HepG2 (cell line): ENCODE results near the gene SASH3. TPM values are rescaled to one million over a fixed set of nuclear protein-coding genes. Genes with fewer than 3 reads are reported as not detected.
A peak's percentile ranks its signal among the peaks of the same experiment; 100 is the strongest.

Source experiments
- ATAC-seq: fragments of 200-7000 bp; cut with Tn5 transposase; 3 replicates; pipeline ENCODE4 v1.9.1; 2020; ENCODE audit warnings: mild to moderate bottlenecking, moderate library complexity
- BruUV-seq: library from RNA; stranded (reverse); fragments of 400-500 nt; replicated peaks from 2 replicates; lab custom pipeline; 2021; lab: Mats Ljungman, UMichigan
- CTCF ChIA-PET: fragments of 300-600 bp; formaldehyde crosslinking; extraction: SDS; loops from one replicate; lab custom pipeline; 2021; ENCODE audit warnings: low total read pairs, inconsistent platforms, low intra/inter-chr PET ratio; lab: Yijun Ruan, JAX
- POLR2A ChIA-PET: fragments of 350-600 bp; sonication (Branson Sonifier 250); formaldehyde crosslinking; loops from one replicate; lab custom pipeline; 2020; ENCODE audit warnings: antibody characterized with exemption, inconsistent platforms; lab: Yijun Ruan, JAX
- DNase-seq: peaks from one replicate; pipeline ENCODE4 v3.0.0-alpha.2; 2015; ENCODE audit warnings: low spot score
- FAIRE-seq: peaks from 3 replicates; lab custom pipeline; 2011; peaks lifted over from hg19 to GRCh38; lab: Jason Lieb, UNC
- H2AFZ ChIP-seq: one replicate; pipeline ENCODE4 v1.6.1; 2011; ENCODE audit warnings: low read length, inconsistent platforms
- H3K27ac ChIP-seq: fragments of 300-600 bp; 3 replicates; pipeline ENCODE4 v1.8.0; 2011; ENCODE audit warnings: mixed run types, mild to moderate bottlenecking, mixed read lengths, low read length, inconsistent platforms; ENCODE audit not compliant: insufficient read depth; ENCODE audit errors: extremely low read length
- H3K27me3 ChIP-seq, 2 experiments: fragments of 200-600 bp in 1 of 2; 2 replicates in 1 of 2; 3 replicates in 1 of 2; pipeline versions ENCODE4 v1.6.0 to v1.8.0; 2011; ENCODE audit warnings: low read length in 2 of 2, mild to moderate bottlenecking in 2 of 2, moderate library complexity in 2 of 2, inconsistent platforms in 1 of 2; ENCODE audit not compliant: insufficient read depth in 2 of 2, control insufficient read depth in 1 of 2
- H3K36me3 ChIP-seq, 2 experiments: fragments of 200-600 bp in 1 of 2; replicated peaks in 1 of 2; 2 replicates in 1 of 2; 3 replicates in 1 of 2; pipeline versions ENCODE4 v1.5.1 to v1.8.0; 2011; ENCODE audit warnings: low read length in 2 of 2, inconsistent platforms in 1 of 2; ENCODE audit not compliant: insufficient read depth in 2 of 2, control insufficient read depth in 1 of 2
- H3K4me1 ChIP-seq: 2 replicates; pipeline ENCODE4 v1.5.1; 2012; ENCODE audit warnings: low read length, inconsistent platforms; ENCODE audit not compliant: insufficient read depth
- H3K4me2 ChIP-seq: 2 replicates; pipeline ENCODE4 v1.6.0; 2011; ENCODE audit warnings: low read depth, low read length, inconsistent platforms
- H3K4me3 ChIP-seq, 3 experiments: fragments of 200-600 bp in 1 of 3; sonication (generic), shearing (Covaris generic) in 1 of 3; replicated peaks in 1 of 3; 2 replicates each; pipeline ENCODE4 v1.5.1; 2011 to 2016; ENCODE audit warnings: low read length in 3 of 3, inconsistent platforms in 2 of 3, low read depth in 2 of 3, mild to moderate bottlenecking in 2 of 3, control low read depth in 1 of 3, mixed read lengths in 1 of 3; ENCODE audit not compliant: insufficient read depth in 1 of 3
- H3K79me2 ChIP-seq: one replicate; pipeline ENCODE4 v1.6.1; 2011; ENCODE audit warnings: low read length, inconsistent platforms; ENCODE audit not compliant: insufficient read depth
- H3K9ac ChIP-seq: 2 replicates; pipeline ENCODE4 v1.6.0; 2011; ENCODE audit warnings: mild to moderate bottlenecking, low read depth, low read length, inconsistent platforms; ENCODE audit not compliant: insufficient read depth
- H3K9me3 ChIP-seq: 2 replicates; pipeline ENCODE4 v1.5.1; 2012; ENCODE audit warnings: mild to moderate bottlenecking, low read length
- H4K20me1 ChIP-seq: 2 replicates; pipeline ENCODE4 v1.6.0; 2011; ENCODE audit warnings: inconsistent platforms, mild to moderate bottlenecking, low read length, moderate library complexity; ENCODE audit not compliant: insufficient read depth
- CEBPG ChIP-seq: IDR thresholded peaks from 2 replicates; pipeline ENCODE4 v1.6.1; 2016
- MIXL1 ChIP-seq: IDR thresholded peaks from 2 replicates; pipeline ENCODE4 v1.6.1; 2016
- POLR2A ChIP-seq, 2 experiments: IDR thresholded peaks; 2 replicates each; pipeline ENCODE4 v1.6.1; 2011; ENCODE audit warnings: low read depth in 2 of 2, low read length in 2 of 2, mild to moderate bottlenecking in 1 of 2, moderate library complexity in 1 of 2; ENCODE audit not compliant: insufficient read depth in 1 of 2
- ZNF331 ChIP-seq: sonication (generic); formaldehyde crosslinking; IDR thresholded peaks from 2 replicates; pipeline ENCODE4 v1.4.0; 2020; ENCODE audit warnings: missing genetic modification reagents
- WGBS: methylation state at CpG from one replicate; pipeline ENCODE4 v1.1.6; 2017; ENCODE audit warnings: low lambda C conversion rate; 5-methylcytosine and 5-hydroxymethylcytosine counted together
- in situ Hi-C: cut with HindIII; loops from 2 replicates; pipeline ENCODE4 v1.10.0; 2017; ENCODE audit warnings: low pct_unique_long_range_greater_than_20kb; ENCODE audit not compliant: extremely low pct_ligation_motif_present
- intact Hi-C: fragments of 100-400 bp; cut with micrococcal nuclease; formaldehyde crosslinking; loops from one replicate; pipeline ENCODE4 v1.10.0; 2022; ENCODE audit not compliant: unreplicated experiment
- polyA plus RNA-seq, 8 experiments: library from polyadenylated mRNA; depleted of rRNA in 3 of 8; stranded (reverse) in 7 of 8; unstranded in 1 of 8; fragments of >200 nt; fragmentation: Illumina TruSeq in 4 of 8; extraction: Trizol in 4 of 8; gene quantifications; 2 replicates each; pipeline versions ENCODE4 v1.2.1 to v1.2.3, GENCODE V29; 2011 to 2016; ENCODE audit warnings: low read depth in 4 of 8, missing spikeins in 1 of 8, mixed read lengths in 1 of 8; ENCODE audit not compliant: insufficient read depth in 1 of 8
- total RNA-seq, 5 experiments: library from RNA; depleted of rRNA; stranded (reverse); fragments of >200 nt; fragmentation: Illumina TruSeq; extraction: Trizol; gene quantifications; 2 replicates each; pipeline ENCODE4 v1.2.3, GENCODE V29; 2016; ENCODE audit warnings: low read depth in 1 of 5
- TF ChIP-seq, protein P1 (sequence below): sonication (generic); formaldehyde crosslinking; IDR thresholded peaks from 2 replicates; pipeline ENCODE4 v1.9.0; 2021; ENCODE audit warnings: missing genetic modification reagents, borderline replicate concordance
- TF ChIP-seq, protein P2 (sequence below): sonication (generic); formaldehyde crosslinking; IDR thresholded peaks from 2 replicates; pipeline ENCODE4 v1.4.0; 2020; ENCODE audit warnings: mild to moderate bottlenecking, missing genetic modification reagents
- TF ChIP-seq, protein P3 (sequence below): sonication (generic); formaldehyde crosslinking; IDR thresholded peaks from 2 replicates; pipeline ENCODE4 v1.9.0; 2021; ENCODE audit warnings: missing genetic modification reagents, mild to moderate bottlenecking, borderline replicate concordance
- TF ChIP-seq, protein P4 (sequence below): IDR thresholded peaks from 2 replicates; pipeline ENCODE4 v1.6.1; 2016

Gene SASH3
- total and polyA plus RNA-seq, 2 of the 13 experiments (the other 11 are each of a cell fraction or from before 2014, with no cell fraction given): 0.08 TPM; not detected in 1

DNA sequence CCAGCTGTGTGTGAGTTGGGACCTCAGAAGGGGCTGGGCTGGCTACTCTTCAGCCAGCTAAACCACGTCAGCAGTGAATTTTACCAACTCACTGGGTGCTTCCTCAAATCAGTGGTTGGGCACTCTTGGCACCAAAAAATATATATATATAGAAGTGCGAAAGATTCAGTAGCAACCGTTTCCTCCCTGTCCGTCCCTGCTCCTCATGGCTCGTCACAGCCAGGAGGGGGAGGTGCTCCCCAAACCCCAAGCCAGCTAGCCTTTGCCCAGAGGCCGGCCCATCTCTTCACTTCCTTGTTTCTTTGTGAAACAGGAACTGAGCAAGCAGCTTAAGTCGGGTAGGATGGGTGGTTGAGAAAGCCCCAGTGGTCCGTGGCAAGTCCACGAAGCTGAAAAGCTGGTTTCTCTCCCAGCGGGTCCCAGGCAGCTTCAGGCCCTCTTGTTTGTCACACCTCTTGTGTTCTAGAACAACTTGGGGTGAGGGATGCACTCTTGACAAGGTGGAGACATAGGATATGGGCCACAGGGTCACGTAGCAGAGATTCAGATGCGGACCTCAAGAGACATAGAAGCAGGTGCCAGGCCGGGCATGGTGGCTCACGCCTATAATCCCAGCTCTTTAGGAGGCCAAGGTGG lies 6.8 kb upstream of the SASH3 start (continued):
- TF ChIP-seq, protein P1, sequence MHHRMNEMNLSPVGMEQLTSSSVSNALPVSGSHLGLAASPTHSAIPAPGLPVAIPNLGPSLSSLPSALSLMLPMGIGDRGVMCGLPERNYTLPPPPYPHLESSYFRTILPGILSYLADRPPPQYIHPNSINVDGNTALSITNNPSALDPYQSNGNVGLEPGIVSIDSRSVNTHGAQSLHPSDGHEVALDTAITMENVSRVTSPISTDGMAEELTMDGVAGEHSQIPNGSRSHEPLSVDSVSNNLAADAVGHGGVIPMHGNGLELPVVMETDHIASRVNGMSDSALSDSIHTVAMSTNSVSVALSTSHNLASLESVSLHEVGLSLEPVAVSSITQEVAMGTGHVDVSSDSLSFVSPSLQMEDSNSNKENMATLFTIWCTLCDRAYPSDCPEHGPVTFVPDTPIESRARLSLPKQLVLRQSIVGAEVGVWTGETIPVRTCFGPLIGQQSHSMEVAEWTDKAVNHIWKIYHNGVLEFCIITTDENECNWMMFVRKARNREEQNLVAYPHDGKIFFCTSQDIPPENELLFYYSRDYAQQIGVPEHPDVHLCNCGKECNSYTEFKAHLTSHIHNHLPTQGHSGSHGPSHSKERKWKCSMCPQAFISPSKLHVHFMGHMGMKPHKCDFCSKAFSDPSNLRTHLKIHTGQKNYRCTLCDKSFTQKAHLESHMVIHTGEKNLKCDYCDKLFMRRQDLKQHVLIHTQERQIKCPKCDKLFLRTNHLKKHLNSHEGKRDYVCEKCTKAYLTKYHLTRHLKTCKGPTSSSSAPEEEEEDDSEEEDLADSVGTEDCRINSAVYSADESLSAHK (CRISPR knock-in tag): no peak

DNA sequence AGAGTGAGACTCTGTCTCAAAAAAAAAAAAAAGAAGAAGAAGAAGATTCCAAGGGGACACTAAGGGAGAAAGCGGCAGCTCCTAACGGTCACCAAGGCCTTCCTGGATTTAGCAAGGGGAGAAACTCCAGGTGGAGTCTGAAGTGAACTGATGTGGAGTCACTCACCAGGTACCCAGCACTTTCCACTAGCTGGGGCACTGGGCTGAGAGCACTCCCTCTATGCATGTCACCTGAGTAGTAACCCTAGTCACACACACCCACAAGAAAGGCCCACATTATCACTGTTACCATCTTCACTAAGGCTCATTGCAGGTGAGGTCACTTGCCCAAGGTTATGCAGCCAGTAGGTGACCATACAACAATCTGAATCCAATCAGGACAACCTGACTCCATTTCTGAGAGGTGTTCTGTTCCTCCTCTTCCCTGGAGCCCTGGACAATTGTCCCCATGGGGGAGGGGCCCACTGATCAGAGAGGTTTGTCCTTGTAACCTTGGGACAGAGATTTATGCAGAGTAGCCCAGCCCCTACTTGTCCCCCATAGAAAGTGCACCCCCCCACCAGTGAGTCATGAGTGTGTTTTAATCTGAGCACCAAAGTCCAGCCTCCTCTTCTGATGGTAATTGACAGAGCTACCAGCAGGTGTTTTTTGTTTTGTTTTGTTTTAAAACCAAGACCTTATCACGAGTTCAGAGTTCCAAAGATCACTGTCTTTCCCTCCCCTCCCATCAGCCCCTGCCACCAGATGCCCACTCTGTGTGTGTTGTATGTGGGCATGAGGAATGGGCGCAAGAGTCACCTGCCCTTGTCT lies 5.9 kb upstream of the SASH3 start:
- Histone ChIP-seq H3K4me1 (peaks cover 75% of the 10 kb centered on the region), H3K27ac (peak overlapping the region; percentile 66), H2AFZ (no peak overlapping the region), H3K4me3 (peak overlapping the region in 1 of 3 experiments; percentile 2; a peak in 1 of 6 replicates), H3K36me3 (no peaks in the 10 kb centered on the region), H3K4me2 (peak overlapping the region; percentile 53), H3K9me3 (no peaks in the 10 kb centered on the region), H3K9ac (no peak overlapping the region), H3K79me2 (no peaks in the 10 kb centered on the region), H4K20me1 (no peaks in the 10 kb centered on the region), H3K27me3 (no peaks in the 10 kb centered on the region)
- in situ Hi-C loops (no loop called here), intact Hi-C loops (no loop called here)
- ChIA-PET CTCF (no interaction called here), POLR2A (interaction anchor here (1.0 kb wide), 2 partner anchors 14 to 53 kb away, joined by 3 to 4 read pairs; no protein-coding TSS in a partner anchor)
- FAIRE-seq: peak; percentile 87
- no TSS peak for BruUV-seq
- peak; percentile 85 for ATAC-seq
- WGBS: 45% methylated on average over 4 of the region's 4 CpGs
- DNase-seq: peak; percentile 80
- TF ChIP-seq ZNF331 (CRISPR knock-in tag) (no peak), MIXL1 (CRISPR knock-in tag) (peak; percentile 39; the same call in 1 of the 2 replicates), CEBPG (CRISPR knock-in tag) (no peak), POLR2A (IDR thresholded peaks at IDR 0.05; ENCODE audit: insufficient read depth in 1 of 2, low read depth in 2 of 2, low read length in 2 of 2) (no peak)
- TF ChIP-seq, protein P2, sequence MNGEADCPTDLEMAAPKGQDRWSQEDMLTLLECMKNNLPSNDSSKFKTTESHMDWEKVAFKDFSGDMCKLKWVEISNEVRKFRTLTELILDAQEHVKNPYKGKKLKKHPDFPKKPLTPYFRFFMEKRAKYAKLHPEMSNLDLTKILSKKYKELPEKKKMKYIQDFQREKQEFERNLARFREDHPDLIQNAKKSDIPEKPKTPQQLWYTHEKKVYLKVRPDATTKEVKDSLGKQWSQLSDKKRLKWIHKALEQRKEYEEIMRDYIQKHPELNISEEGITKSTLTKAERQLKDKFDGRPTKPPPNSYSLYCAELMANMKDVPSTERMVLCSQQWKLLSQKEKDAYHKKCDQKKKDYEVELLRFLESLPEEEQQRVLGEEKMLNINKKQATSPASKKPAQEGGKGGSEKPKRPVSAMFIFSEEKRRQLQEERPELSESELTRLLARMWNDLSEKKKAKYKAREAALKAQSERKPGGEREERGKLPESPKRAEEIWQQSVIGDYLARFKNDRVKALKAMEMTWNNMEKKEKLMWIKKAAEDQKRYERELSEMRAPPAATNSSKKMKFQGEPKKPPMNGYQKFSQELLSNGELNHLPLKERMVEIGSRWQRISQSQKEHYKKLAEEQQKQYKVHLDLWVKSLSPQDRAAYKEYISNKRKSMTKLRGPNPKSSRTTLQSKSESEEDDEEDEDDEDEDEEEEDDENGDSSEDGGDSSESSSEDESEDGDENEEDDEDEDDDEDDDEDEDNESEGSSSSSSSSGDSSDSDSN: no peak
- TF ChIP-seq, protein P3, sequence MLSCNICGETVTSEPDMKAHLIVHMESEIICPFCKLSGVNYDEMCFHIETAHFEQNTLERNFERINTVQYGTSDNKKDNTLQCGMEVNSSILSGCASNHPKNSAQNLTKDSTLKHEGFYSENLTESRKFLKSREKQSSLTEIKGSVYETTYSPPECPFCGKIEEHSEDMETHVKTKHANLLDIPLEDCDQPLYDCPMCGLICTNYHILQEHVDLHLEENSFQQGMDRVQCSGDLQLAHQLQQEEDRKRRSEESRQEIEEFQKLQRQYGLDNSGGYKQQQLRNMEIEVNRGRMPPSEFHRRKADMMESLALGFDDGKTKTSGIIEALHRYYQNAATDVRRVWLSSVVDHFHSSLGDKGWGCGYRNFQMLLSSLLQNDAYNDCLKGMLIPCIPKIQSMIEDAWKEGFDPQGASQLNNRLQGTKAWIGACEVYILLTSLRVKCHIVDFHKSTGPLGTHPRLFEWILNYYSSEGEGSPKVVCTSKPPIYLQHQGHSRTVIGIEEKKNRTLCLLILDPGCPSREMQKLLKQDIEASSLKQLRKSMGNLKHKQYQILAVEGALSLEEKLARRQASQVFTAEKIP: no peak
- TF ChIP-seq, protein P4, sequence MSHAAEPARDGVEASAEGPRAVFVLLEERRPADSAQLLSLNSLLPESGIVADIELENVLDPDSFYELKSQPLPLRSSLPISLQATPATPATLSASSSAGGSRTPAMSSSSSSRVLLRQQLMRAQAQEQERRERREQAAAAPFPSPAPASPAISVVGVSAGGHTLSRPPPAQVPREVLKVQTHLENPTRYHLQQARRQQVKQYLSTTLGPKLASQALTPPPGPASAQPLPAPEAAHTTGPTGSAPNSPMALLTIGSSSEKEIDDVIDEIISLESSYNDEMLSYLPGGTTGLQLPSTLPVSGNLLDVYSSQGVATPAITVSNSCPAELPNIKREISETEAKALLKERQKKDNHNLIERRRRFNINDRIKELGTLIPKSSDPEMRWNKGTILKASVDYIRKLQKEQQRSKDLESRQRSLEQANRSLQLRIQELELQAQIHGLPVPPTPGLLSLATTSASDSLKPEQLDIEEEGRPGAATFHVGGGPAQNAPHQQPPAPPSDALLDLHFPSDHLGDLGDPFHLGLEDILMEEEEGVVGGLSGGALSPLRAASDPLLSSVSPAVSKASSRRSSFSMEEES (CRISPR knock-in tag): peak; percentile 66; the same call in 1 of the 2 replicates
